Activated CD4-positive, alpha-beta T cell treated with anti-CD3 and anti-CD28 coated beads, Interleukin-2, amount 50 U/mL, for 24 hours (primary cell): ENCODE measurements around the gene TSHZ2.
"Not testable (repeated sequence)": the region's sequence is repeated elsewhere in the genome, so short reads cannot be mapped to it uniquely, and the experiment has no call there.

Experiments used
- DNase-seq, 2 donors: peaks; one replicate each; pipeline ENCODE4 v3.0.0-alpha.2; 2020; ENCODE audit warnings: low read depth in 1 of 2, low spot score in 1 of 2

Gene TSHZ2

GRCh38 chr20:53302695-53303412, 330.7 kb downstream of the TSHZ2 start:
- no peak for DNase-seq

- DNase-seq, result no peak
These were observed 331.2 kb downstream of the TSHZ2 start for GRCh38 chr20:53303413-53303760.

DNA sequence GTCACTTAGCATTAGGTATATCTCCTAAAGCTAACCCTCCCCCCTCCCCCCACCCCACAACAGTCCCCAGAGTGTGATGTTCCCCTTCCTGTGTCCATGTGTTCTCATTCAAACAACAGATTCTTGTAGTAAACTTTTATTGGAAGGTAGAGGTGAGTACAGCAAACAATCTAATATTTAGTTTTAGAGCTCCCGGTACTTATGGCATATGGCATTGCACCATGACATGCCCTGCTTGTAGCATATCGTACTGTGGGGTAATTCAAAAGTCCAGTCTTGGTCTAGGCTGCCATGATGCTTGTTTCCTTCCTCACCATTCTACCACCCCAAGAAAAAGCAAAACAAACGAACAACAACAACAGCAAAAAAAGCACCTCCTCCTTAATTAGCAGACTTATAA, 332.0 kb downstream of the TSHZ2 start:
- no peak for DNase-seq

GRCh38 chr20:53306192-53306805, 334.1 kb downstream of the TSHZ2 start:
- DNase-seq, result no peak

DNA sequence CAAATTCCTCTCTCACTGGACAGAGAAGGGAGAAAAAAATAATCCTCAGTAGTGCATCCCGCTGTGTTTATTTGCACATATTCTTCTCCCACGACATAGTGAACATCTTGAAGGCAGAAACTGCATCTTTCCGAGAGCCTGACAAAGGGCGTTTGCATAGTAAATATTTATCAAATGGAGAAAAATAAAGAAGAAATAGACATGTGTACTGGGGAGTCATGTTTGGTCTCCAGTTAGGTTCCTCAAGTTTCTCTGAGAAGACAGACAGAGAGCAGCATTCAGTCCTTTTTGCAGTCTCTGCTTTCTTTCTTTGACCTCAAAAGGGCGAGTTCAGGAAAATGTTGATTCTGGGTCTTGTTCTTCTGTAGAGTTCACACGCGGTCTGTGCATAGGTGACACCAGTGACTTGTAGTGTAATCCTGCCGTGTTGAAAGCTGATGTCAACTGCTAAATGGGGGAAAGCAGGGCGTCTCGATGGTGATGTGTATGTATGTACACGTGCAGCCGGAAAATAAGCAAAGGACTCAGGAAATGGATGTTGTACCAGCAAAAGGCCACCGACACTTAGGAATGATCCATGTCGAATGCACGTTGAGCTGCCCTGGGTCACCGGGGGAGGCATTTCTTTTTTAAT, 335.9 kb downstream of the TSHZ2 start:
- no peak for DNase-seq

- DNase-seq, result no peak
These were observed 337.4 kb downstream of the TSHZ2 start for GRCh38 chr20:53309515-53309914.

GRCh38 chr20:53312957-53313356, 340.8 kb downstream of the TSHZ2 start:
- no peak for DNase-seq

DNA sequence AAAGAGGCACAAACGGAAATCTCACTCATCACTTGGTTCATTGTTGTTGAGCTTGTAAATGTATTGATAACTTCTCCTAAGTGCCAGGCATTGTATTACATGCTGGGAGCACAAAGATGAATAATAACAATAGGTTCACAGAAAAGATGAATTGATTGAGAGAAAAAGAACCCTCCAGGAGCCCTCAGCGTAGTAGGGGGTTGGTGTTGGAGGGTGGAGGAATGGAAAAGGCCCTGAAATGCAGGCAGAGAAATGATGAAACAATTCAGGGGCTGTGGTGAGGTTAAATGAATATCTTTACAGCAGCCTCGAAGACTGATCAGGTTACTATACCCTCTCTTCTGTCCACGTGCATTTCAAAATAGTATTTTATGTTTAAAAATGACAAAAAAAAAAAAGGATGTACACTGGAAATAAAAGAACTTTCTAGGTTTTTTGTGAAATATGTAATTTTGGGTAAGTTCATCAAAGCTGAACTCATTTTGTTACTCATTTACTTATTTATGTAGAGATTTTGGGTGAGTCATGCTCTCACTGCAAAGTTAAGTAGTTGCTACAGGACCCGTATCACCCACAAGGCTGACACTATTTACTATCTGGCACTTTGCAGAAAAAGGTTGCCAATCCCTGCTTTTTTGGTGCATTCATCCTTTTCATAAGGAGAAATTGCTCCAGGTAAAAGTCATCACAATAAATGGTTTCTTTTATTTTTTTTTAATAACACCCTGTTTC, 344.2 kb downstream of the TSHZ2 start:
- no peak for DNase-seq

GRCh38 chr20:53319200-53319599, 347.0 kb downstream of the TSHZ2 start:
- DNase-seq, result no peak

GRCh38 chr20:53319716-53320115, 347.6 kb downstream of the TSHZ2 start:
- DNase-seq, result no peak

DNA sequence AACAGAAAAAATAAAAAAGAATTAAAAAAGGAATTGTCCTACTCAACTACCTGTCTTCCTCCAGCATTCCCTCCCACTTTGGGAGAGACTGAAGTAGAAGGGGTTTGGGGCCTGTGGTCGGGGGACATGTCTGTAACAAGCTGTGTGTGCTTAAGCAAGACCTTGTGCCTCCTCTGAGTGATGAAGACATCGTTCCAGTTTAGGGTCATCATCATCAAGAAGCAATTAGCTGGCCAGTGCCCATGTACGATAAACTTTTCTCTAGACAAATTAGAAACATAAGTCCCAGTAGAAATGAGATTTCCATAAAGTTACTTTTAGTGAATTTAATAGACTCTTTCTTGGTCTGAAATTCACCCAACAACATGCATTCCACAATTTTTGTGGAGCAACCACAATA, 348.5 kb downstream of the TSHZ2 start:
- no peak for DNase-seq

GRCh38 chr20:53321596-53321995, 349.4 kb downstream of the TSHZ2 start:
- DNase-seq, result no peak

GRCh38 chr20:53322651-53323050, 350.5 kb downstream of the TSHZ2 start:
- peak in 1 of 2 donors; percentile 3 for DNase-seq

- DNase-seq, result not testable (repeated sequence)
These were observed 351.3 kb downstream of the TSHZ2 start for GRCh38 chr20:53323460-53323859.

DNA sequence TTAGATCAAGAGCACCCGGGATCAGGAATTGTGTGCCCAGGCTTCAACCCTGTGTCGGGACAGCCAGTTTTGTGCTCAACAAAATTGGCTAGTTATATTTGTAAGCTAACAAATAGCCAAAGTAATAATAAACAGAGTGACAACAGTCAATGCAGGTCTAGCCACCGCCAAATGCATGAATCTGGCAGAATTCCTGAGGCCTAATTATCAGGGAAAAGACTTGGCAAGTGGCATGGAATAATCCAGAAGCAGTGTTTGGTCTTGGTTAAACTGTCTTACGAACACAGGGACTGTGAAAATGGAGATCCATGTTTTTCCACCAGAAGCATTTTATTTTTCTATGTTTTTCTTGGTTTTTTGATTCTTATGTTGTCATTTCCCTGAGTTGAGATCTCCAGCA, 352.7 kb downstream of the TSHZ2 start:
- DNase-seq, result no peak

DNA sequence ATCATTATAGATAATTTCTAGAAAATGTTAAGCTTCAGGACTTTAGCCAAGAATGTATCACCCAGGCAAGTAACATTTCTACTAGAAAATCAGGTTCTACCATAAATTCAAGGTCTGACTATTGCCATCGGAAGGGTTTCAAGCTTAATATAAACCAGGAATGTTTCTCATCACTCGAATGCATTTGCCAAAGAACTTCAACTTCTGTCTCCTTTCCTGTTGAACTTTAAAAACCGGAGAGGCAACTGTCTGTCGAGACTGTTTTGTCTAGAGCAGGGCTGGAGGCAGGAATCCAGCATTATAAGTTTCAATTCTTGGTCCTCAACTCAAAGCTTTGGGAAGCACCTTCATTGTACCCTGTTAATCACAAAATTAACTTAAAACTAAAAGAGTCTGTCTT, 356.8 kb downstream of the TSHZ2 start:
- DNase-seq, result no peak

DNA sequence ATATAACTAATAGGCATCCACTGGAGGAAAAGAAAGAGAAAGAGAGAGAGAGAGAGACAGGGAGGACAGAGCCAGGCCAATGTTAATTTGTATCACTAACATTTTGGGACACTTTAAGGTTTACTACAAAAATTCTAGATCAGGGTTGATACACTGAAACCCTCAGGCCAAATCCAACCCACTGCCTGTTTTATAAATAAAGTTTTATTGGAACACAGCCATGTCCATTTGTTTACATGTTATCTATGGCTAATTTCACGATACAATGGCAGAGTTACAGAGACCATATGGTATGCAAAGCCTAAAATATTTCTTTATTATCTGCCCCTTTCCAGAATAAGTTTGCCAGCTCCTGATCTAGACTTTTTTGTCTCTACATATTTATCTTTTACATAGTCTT, 357.6 kb downstream of the TSHZ2 start:
- no peak for DNase-seq

GRCh38 chr20:53330601-53331140, 358.5 kb downstream of the TSHZ2 start:
- DNase-seq, result no peak

- DNase-seq, result no peak
These were observed 359.2 kb downstream of the TSHZ2 start for GRCh38 chr20:53331151-53331973.

DNA sequence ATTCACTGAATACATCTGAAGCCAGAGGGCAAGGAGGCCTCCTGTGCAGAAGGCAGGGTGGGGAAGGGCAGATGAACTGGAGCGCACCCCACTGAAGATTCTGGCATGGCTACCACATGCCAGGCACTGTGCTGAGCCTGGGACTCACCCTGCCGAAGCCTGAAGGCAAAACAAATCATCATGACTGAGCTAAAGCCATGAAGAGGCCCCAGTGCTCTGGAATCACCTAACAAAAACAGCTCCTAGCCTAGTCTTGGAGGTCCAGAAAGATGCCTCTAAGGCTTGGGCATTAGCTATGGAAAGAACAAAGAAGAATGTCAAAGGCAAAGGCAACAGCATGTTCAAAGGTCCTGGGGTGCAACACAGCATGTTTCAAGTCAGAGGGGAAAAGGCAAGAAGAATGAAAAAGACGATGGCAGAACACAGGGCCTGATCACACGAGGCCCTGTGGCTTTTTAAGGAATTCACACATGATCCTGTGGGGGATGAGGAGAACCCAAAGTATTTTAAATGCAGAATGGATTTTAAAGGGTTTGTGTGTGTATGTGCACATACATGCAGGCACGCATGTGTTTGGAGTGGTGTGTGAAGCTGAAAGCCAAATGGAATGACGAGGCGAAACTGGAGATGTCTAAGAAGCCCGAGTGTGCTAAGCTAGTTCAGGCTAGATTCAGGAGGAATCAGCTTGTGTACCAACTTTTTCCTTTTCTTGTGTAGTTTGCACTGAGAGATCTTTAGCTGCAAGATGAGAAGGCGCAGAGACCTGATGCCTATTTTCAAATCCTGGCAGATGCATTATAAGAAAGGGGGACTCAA, 360.1 kb downstream of the TSHZ2 start:
- DNase-seq, result no peak
